Hepatocyte (in vitro differentiated cells): ENCODE data around the gene SMAD3.

Experiments used
- EZH2 ChIP-seq: fragments of 200-600 bp; sonication (generic); IDR thresholded peaks from 2 replicates; pipeline ENCODE4 v1.6.1; 2016; ENCODE audit warnings: antibody characterized with exemption, mild to moderate bottlenecking, borderline replicate concordance
- EZH2phosphoT487 ChIP-seq: fragments of 200-600 bp; sonication (generic); IDR thresholded peaks from one replicate; pipeline ENCODE4 v1.6.1; 2018; ENCODE audit warnings: antibody characterized with exemption, mild to moderate bottlenecking, low read depth, moderate library complexity; ENCODE audit not compliant: unreplicated experiment, severe bottlenecking
- TF ChIP-seq, protein P1 (sequence below): fragments of 200-600 bp; sonication (generic); IDR thresholded peaks from 2 replicates; pipeline ENCODE4 v1.5.1; 2016; ENCODE audit warnings: antibody characterized with exemption, mild to moderate bottlenecking; ENCODE audit not compliant: poor library complexity

DNA sequence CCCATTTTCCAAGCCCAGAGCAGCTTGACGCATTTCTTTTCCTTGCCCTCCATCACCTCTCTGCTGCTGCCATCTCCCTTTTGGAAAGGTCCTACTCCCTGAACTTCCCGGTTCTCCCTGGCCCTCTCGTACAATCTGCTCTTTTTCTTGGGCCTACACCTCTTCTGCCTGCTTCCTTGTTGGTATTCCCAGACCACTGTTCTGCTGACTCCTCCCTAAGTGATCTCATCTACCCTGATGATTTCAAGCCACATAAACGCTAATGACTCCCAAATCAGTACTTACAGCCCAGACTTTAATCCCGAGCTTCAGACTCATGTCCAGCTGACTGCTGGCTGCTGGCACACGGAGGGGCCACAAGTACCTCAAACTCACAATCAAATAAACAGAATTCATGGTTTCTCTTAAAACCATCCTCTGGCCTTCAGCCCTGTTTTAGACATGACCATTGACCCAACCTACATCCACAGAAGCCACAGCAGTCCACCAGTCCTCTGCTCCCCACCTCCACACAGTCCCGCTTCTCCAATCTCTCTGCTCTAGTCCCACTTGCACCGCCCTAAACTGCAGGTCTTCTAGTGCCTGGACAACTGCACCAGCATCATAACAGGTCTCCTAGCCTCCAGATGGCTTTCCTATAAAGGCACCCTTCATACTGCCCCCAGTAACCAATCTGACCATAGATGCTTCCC lies 131.4 kb downstream of the SMAD3 start:
- TF ChIP-seq, protein P1, sequence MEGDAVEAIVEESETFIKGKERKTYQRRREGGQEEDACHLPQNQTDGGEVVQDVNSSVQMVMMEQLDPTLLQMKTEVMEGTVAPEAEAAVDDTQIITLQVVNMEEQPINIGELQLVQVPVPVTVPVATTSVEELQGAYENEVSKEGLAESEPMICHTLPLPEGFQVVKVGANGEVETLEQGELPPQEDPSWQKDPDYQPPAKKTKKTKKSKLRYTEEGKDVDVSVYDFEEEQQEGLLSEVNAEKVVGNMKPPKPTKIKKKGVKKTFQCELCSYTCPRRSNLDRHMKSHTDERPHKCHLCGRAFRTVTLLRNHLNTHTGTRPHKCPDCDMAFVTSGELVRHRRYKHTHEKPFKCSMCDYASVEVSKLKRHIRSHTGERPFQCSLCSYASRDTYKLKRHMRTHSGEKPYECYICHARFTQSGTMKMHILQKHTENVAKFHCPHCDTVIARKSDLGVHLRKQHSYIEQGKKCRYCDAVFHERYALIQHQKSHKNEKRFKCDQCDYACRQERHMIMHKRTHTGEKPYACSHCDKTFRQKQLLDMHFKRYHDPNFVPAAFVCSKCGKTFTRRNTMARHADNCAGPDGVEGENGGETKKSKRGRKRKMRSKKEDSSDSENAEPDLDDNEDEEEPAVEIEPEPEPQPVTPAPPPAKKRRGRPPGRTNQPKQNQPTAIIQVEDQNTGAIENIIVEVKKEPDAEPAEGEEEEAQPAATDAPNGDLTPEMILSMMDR: no peak
- TF ChIP-seq EZH2phosphoT487 (no peak), EZH2 (no peak)
